ENCODE measurements around the gene TOR4A.

GRCh38 chr9:137240318-137240840, 37.1 kb upstream of the TOR4A start:
- no peak for TF ChIP-seq REST (IDR thresholded peaks at IDR 0.05; ENCODE audit: insufficient read depth in 1 of 2, low read depth in 2 of 2, low read length in 2 of 2)
- no peak; the same call in 1 of the 2 replicates for TF ChIP-seq POLR2AphosphoS5 (IDR thresholded peaks at IDR 0.05; ENCODE audit: low read depth, low read length)
- no peak for TF ChIP-seq SIN3A (IDR thresholded peaks at IDR 0.05; ENCODE audit: borderline replicate concordance, insufficient read depth, low read length)
- 0 out of 2 replicates have a peak, but pooled peaks have one; percentile 31 for TF ChIP-seq TAF1 (IDR thresholded peaks at IDR 0.05; ENCODE audit: borderline replicate concordance, insufficient read depth, low read length)
- no peak for TF ChIP-seq FOXP2 (optimal IDR thresholded peaks at IDR 0.05; ENCODE audit: borderline replicate concordance, extremely low read depth, extremely low read length, insufficient read depth)

All from PFSK-1 (cell line).